Fibroblast of lung (primary cell): ENCODE data around the gene KLHL3. TPM values are rescaled to one million over a fixed set of nuclear protein-coding genes. Genes with fewer than 3 reads are reported as not detected.

ENCODE experiments used
- DNase-seq, 2 donors: peaks; one replicate each; pipeline versions ENCODE4 v3.0.0 to v3.0.0-alpha.2; 2010; ENCODE audit warnings: low read depth in 2 of 2
- H2AFZ ChIP-seq: 2 replicates; pipeline ENCODE4 v1.5.1; 2012; ENCODE audit warnings: low read length, control low read depth, inconsistent platforms
- H3K27ac ChIP-seq: 2 replicates; pipeline ENCODE4 v1.5.1; 2011; ENCODE audit warnings: low read length, control low read depth; ENCODE audit not compliant: insufficient read depth
- H3K27me3 ChIP-seq: 2 replicates; pipeline ENCODE4 v1.5.1; 2011; ENCODE audit warnings: mild to moderate bottlenecking, low read length; ENCODE audit not compliant: control insufficient read depth, insufficient read depth
- H3K36me3 ChIP-seq: 2 replicates; pipeline ENCODE4 v1.5.1; 2011; ENCODE audit warnings: low read length; ENCODE audit not compliant: control insufficient read depth, insufficient read depth
- H3K4me1 ChIP-seq: 2 replicates; pipeline ENCODE4 v1.5.1; 2011; ENCODE audit warnings: low read length; ENCODE audit not compliant: control insufficient read depth, insufficient read depth; ENCODE audit errors: extremely low read depth
- H3K4me2 ChIP-seq: 2 replicates; pipeline ENCODE4 v1.5.1; 2011; ENCODE audit warnings: low read length, control low read depth; ENCODE audit not compliant: insufficient read depth; ENCODE audit errors: extremely low read depth
- H3K4me3 ChIP-seq, 4 experiments: fragments of 200-600 bp in 1 of 4; sonication (generic) in 1 of 4; replicated peaks in 1 of 4; 2 replicates each; pipeline ENCODE4 v1.5.1; 2011 to 2016; ENCODE audit warnings: low read length in 4 of 4, low read depth in 3 of 4, mild to moderate bottlenecking in 3 of 4, control low read depth in 2 of 4, inconsistent platforms in 1 of 4, mixed read lengths in 1 of 4; ENCODE audit not compliant: insufficient read depth in 1 of 4; ENCODE audit errors: control extremely low read depth in 1 of 4
- H3K79me2 ChIP-seq: 2 replicates; pipeline ENCODE4 v1.5.1; 2012; ENCODE audit warnings: mild to moderate bottlenecking, low read length, inconsistent platforms; ENCODE audit not compliant: control insufficient read depth, insufficient read depth
- H3K9ac ChIP-seq: 2 replicates; pipeline ENCODE4 v1.5.1; 2011; ENCODE audit warnings: mild to moderate bottlenecking, low read length, control low read depth; ENCODE audit not compliant: insufficient read depth
- H3K9me3 ChIP-seq: 2 replicates; pipeline ENCODE4 v1.5.1; 2012; ENCODE audit warnings: low read depth, low read length; ENCODE audit not compliant: control insufficient read depth, insufficient read depth
- H4K20me1 ChIP-seq: 2 replicates; pipeline ENCODE4 v1.5.1; 2011; ENCODE audit warnings: low read length; ENCODE audit not compliant: control insufficient read depth, insufficient read depth; ENCODE audit errors: extremely low read depth
- EZH2 ChIP-seq: IDR thresholded peaks from 2 replicates; pipeline ENCODE4 v1.5.1; 2012; ENCODE audit warnings: low read length, control low read depth, mild to moderate bottlenecking; ENCODE audit errors: missing control alignments
- polyA plus RNA-seq, 2 donors: library from polyadenylated mRNA; depleted of rRNA in 1 of 2; stranded (reverse) in 1 of 2; unstranded in 1 of 2; fragments of >200 nt; gene quantifications; 2 replicates each; pipeline ENCODE4 v1.2.1, GENCODE V29; 2011 to 2012; ENCODE audit warnings: missing spikeins in 1 of 2
- total RNA-seq: library from RNA; depleted of rRNA; stranded (reverse); fragments of >200 nt; gene quantifications from 2 replicates; pipeline ENCODE4 v1.2.1, GENCODE V29; 2014
- TF ChIP-seq, protein P1 (sequence below), 2 donors: IDR thresholded peaks in 1 of 2; conservative IDR thresholded peaks in 1 of 2; 1 replicate in 1 of 2; 2 replicates in 1 of 2; pipeline ENCODE4 v1.5.1; 2011 to 2012; ENCODE audit warnings: low read length in 2 of 2, control low read depth in 1 of 2, inconsistent platforms in 1 of 2, low read depth in 1 of 2, mild to moderate bottlenecking in 1 of 2

KLHL3 gene
- total and polyA plus RNA-seq, 2 donors (not counting 1 experiment from before 2014, with no cell fraction given): 0.60 to 2.3 TPM

DNA sequence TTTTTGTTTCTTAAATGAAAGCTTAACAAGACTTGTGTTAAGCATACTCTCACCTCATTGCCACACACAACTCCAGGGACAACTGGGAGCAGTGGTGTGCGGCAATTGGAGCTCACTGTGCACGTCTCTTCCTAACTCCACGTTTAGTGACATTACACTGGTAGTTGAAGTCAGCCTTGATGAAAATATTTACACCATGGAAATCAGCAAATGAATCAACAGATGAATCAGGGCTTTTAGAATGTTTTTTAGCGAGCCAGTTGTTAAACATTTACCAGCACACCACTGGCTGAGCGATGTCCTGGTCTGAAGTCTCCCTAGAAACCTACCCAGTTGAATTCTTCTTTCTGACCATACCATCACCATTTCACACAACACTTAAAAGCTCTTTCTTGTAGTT, 67.3 kb downstream of the KLHL3 start:
- no peaks in the 10 kb centered on the region for H3K79me2 ChIP-seq
- DNase-seq: no peak
- H3K4me1 ChIP-seq: no peaks in the 10 kb centered on the region
- no peak for TF ChIP-seq EZH2
- TF ChIP-seq, protein P1, sequence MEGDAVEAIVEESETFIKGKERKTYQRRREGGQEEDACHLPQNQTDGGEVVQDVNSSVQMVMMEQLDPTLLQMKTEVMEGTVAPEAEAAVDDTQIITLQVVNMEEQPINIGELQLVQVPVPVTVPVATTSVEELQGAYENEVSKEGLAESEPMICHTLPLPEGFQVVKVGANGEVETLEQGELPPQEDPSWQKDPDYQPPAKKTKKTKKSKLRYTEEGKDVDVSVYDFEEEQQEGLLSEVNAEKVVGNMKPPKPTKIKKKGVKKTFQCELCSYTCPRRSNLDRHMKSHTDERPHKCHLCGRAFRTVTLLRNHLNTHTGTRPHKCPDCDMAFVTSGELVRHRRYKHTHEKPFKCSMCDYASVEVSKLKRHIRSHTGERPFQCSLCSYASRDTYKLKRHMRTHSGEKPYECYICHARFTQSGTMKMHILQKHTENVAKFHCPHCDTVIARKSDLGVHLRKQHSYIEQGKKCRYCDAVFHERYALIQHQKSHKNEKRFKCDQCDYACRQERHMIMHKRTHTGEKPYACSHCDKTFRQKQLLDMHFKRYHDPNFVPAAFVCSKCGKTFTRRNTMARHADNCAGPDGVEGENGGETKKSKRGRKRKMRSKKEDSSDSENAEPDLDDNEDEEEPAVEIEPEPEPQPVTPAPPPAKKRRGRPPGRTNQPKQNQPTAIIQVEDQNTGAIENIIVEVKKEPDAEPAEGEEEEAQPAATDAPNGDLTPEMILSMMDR (conservative IDR thresholded peaks at IDR 0.05 in 1 of 2, IDR thresholded peaks at IDR 0.05 in 1 of 2; ENCODE audit: low read depth in 1 of 2, low read length in 2 of 2): no peak
- no peak overlapping the region for H2AFZ ChIP-seq
- no peaks in the 10 kb centered on the region for H3K36me3 ChIP-seq
- H3K9me3 ChIP-seq: no peaks in the 10 kb centered on the region
- no peak overlapping the region for H3K4me3 ChIP-seq
- no peaks in the 10 kb centered on the region for H3K27me3 ChIP-seq
- H3K4me2 ChIP-seq: no peak overlapping the region
- H4K20me1 ChIP-seq: no peaks in the 10 kb centered on the region
- H3K9ac ChIP-seq: no peak overlapping the region
- H3K27ac ChIP-seq: no peak overlapping the region

GRCh38 chr5:137667341-137667740, 68.5 kb downstream of the KLHL3 start:
- Histone ChIP-seq H4K20me1 (no peaks in the 10 kb centered on the region), H3K27me3 (no peaks in the 10 kb centered on the region), H3K9me3 (no peaks in the 10 kb centered on the region), H3K9ac (no peak overlapping the region), H3K4me2 (no peak overlapping the region), H2AFZ (no peak overlapping the region), H3K4me3 (no peak overlapping the region), H3K27ac (no peak overlapping the region), H3K79me2 (no peaks in the 10 kb centered on the region), H3K36me3 (no peaks in the 10 kb centered on the region), H3K4me1 (no peaks in the 10 kb centered on the region)
- no peak for TF ChIP-seq EZH2
- TF ChIP-seq, protein P1 (conservative IDR thresholded peaks at IDR 0.05 in 1 of 2, IDR thresholded peaks at IDR 0.05 in 1 of 2; ENCODE audit: low read depth in 1 of 2, low read length in 2 of 2): no peak
- peak in 1 of 2 donors; percentile 22 for DNase-seq

GRCh38 chr5:137666901-137667300, 69.0 kb downstream of the KLHL3 start:
- Histone ChIP-seq H2AFZ (no peak overlapping the region), H3K79me2 (no peaks in the 10 kb centered on the region), H3K27me3 (no peaks in the 10 kb centered on the region), H3K9me3 (no peaks in the 10 kb centered on the region), H3K4me3 (no peak overlapping the region), H3K36me3 (no peaks in the 10 kb centered on the region), H3K9ac (no peak overlapping the region), H3K27ac (no peak overlapping the region), H3K4me1 (no peaks in the 10 kb centered on the region), H3K4me2 (no peak overlapping the region), H4K20me1 (no peaks in the 10 kb centered on the region)
- no peak for DNase-seq
- TF ChIP-seq, protein P1 (conservative IDR thresholded peaks at IDR 0.05 in 1 of 2, IDR thresholded peaks at IDR 0.05 in 1 of 2; ENCODE audit: low read depth in 1 of 2, low read length in 2 of 2): no peak
- no peak for TF ChIP-seq EZH2
